Inflammatory macrophage treated with lipopolysaccharide for 4 hours (primary cell): ENCODE data around the gene SCARB1.

Source experiments
- DNase-seq: peaks from one replicate; pipeline ENCODE4 v3.0.0-alpha.2; 2020

Gene SCARB1

DNA sequence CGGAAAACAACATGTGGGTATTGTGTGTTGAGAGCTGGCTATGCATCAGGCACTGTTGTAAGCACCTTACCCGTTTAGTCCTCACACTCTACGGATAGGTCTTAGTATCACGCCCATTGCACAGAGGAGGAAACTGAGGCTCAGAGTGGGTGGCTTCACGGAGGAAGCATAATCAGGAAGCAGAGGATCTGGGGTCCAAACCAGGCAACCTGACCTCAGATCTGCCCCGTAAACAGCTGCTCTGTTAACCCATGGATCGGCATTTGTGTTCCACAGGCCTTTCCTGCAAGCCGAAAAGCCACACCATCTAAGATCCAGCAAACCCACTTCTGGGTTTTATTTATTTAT, 107.9 kb downstream of the SCARB1 start:
- no peak for DNase-seq

DNA sequence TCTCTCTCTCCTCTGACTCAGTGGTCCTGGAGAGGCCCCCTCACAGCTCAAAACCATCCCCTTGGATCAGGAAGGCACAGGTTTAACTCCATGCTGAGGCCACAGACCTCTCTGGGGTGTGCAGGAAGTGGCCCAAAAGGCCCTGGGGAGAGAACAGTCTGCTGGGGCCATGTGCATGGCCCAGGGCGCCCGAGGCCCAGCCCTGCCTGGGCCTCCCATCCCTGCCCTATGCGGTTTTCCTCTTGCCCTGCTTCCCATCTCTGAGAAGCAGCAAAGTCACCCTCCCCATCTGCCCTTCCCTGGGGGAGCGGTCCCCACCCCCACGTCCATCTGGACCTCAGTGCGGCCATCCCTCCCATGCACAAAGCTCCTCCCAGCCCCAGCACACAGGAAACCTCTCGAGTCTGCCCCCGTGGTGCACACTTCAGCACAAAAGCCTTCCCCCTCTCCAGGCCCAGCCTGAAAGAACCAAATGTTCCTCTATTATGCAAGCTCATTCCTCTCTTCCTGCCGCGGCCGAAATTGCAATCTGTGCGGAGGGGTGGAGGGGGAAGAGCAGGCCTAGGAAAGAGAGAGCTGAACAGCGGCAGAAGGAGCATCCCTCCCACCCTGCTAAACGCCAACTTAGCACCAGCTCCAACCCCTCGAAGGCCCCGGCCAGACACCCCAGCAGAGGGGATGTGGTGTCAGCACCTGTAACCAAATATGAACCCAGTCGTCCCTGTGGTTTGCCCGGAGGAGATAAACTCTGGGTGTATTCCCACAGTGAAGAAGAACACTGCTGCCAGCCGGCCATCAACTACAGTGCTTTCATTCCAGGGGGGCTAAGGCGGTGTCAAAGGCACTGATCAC, 108.5 kb downstream of the SCARB1 start:
- DNase-seq = peak; percentile 84

DNA sequence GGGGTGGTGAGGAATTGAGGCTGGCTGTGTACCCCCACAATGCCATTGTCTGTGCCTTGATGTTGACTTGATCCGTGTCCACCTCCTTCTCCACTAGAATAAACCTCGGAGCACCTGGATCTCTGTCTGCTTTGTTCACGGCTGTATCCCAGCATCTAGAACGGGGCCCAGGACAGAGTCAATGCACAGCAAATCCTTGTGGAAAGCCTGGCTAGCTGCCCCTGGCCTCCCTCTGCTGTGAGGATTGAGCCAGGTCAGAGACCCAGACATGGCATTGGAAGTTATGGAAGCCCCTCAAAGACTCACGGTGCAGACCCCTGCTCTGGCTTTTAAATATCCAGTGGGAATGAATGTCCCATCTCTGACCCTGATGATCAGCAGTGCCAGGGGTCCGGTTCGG, 109.2 kb downstream of the SCARB1 start:
- DNase-seq = no peak

DNA sequence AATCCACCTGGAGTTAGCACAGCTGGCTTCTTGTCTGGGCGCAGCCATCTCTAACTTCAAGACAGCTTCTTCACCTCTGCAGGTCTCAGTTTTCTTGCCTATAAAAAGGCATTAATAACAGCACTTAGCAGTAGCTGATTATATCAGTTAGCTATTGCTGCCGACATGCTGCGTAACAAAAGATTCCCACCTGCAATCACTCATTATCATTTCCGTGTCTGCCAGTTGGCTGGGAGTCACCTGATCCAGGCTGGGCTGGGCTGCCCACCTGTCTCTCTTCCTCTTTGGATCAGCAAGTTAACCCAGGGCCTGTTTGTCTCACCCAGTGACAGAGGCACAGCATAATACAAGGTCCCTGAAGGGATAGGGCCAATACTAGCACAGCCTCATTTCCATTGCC, 109.7 kb downstream of the SCARB1 start:
- no peak for DNase-seq

DNA sequence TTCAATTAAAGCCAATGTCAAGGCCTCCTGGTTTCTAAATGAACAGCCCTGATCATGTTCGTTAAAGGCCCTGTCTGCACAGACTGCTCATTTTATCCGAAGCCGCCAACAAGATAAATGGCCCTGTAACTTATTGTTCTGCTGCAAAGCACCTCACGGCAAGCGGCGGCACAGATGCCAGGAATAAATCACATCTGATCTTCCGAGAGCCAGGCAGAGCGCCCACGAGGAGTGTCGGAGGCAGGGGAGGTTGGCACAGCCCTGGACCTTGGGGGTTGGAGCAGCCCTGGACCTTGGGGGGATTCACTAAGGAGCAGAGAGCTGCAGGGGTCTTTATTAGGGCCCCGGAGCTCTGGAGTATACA, 110.5 kb downstream of the SCARB1 start:
- no peak for DNase-seq

DNA sequence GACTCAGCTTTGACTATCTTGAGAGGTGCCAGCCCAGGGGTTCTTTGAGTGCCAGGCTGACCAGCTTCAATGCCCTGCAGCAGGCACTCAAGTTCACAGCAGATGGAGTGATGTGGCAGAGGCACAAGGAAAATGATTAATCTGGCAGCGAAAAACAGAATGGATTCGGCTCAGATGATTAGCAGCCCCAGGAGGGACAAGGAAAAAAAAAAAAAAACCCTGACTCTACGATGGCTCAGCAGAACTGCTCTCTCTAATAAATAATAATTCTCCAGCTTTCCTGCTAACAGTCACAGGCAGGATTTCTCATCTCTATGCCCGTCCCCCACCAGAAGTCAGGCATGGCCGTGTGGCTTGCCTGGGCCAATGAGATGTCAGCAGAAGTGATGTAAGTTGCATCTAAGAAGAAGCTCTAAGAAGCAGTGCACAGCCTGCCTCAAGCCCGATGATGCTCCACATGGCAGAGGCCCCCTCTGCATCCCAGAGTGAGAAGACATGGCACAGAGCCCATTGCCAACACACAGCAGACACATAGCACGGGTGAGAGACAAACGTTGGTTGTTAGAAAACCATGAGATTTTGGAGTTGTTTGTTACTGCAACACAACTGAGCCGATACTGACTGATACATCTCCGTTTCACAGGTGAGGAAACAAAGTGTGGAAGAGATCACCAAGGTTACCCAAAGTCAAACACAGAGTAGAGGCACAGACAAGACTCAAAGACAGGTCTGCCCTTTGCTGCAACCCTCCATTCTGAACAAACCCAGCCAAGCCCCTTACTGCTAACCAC, 111.0 kb downstream of the SCARB1 start:
- no peak for DNase-seq

DNA sequence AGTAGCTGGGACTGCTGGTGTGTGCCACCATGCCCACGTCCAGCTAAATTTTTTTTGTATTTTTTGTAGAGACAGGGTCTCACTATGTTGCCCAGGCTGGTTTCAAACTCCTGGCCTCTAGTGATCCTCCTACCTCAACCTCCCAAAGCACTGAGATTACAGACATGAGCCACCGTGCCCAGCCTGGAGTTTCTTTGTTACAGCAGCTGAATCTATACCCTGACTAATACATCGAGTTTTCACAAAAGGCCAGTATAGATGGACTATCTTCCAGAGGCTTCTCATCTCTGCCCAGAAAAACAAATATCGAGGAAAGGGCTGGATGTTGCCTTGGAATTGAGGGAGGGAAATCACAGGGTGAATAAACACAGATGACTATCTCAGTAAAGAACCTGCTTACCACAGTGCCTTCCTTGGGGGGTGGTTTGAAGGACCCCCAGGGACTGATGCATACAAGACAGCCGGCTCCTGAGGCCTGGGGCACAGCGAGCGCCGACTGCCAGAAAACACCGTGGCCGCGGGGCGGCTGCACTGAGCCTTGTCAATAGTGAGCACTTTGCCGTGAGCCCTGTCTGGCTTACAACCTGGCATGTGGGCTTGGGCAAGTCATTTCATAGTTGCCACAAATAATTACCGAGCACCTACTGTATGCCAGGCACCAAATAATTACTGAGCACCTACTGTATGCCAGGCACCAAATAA, 111.9 kb downstream of the SCARB1 start:
- no peak for DNase-seq

DNA sequence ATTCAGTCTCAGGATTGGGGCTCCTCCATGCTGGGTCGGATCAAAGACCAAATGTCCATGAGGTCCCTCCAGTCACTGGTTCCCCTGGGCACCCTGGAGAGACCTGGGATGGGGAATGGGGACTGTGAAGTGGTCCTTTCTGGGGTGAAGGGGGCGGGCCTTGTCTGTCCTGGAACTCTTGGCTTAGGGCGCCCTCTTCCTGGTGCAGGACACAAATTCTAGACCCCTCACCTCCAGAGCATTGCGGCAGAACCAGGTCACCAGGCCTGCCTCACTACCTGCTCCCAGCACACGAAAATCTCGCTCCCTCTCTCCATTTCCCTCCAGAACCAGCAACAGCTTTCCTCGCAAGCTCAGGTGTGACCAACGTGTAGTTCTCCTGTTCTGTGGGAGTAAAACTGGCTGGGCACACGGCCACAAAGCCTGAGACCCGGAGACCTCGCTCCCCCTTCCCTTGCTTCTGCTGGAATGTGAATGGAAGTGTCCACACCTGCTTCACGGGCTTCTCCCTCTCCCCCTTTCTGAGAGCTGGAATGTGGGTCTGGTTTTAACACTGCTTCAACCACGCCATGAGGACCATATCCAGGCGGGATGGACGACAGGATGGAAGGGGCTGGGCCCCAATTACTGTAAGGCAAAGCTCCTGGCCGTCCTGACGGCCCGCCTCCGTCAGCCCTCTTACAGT, 112.7 kb downstream of the SCARB1 start:
- no peak for DNase-seq

DNA sequence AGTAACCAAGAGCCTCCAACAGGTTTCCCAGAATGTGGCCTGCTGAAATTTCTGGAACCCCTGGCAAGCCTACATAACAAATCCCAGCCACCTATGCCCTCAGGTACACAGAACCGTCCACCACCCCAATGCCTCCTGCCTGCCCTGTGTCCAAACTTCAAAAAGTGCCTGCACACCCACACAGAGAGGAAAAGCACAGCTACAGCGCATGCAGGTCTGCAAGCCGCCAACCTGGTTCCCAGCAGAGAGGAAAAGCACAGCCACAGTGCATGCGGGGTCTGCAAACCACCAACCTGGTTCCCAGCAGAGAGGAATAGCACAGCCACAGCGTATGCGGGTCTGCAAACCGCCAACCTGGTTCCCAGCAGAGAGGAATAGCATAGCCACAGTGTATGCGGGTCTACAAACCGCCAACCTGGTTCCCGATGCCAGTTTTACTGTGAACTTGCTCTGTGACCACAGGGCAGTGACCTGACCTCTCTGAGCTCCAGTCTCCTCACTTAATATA, 113.5 kb downstream of the SCARB1 start:
- no peak for DNase-seq

DNA sequence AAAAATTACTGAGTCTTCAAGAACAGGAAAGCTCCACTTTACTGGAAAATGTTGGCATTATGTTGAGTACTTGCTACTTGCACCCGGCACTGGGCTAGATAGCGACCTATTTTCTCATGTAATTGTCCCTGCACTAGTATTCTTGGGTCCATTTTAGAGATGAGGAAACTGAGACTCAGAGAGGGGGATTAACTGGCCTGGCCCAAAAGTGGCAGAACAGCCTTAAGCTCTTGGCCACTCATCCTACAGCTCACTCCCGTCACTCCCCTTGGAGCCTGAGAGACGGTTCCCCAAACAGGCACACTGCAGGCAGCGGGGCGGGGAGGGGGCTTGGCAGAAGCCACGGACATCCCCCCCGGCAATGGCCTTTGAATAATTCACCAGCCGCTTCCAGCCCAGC, 113.9 kb downstream of the SCARB1 start:
- no peak for DNase-seq

DNA sequence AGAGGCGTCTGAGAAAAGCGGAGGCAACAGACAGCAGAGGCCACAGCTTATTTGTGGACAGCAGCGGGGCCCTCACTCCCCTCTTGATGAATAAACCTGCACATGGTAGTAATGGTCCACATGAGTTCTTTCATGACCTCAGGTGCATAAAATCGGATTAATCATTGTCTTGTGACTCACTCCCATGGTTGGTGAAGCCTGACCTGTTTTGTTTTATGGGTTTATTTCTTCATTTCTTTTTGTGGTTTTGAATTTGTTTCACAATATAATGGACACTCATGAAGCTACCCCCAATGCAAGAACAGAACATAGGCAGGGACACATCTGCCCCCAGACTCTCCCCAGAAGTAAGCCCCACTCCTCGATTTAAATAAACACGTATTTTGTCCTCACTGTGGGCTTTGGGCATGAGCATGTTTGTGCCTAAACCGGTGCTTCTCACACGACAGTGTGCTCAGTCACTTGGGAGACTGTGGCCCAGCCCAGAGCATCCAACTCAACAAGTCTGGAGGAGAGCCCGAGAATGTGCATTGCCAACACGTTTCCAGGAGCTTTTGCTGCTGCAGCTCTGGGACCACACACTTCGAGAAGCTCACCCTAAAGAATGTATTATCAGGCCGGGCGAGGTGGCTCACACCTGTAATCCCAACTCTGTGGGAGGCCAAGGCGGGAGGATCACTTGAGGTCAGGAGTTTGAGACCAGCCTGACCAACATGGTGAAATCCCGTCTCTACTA, 116.1 kb downstream of the SCARB1 start:
- peak; percentile 65 for DNase-seq

DNA sequence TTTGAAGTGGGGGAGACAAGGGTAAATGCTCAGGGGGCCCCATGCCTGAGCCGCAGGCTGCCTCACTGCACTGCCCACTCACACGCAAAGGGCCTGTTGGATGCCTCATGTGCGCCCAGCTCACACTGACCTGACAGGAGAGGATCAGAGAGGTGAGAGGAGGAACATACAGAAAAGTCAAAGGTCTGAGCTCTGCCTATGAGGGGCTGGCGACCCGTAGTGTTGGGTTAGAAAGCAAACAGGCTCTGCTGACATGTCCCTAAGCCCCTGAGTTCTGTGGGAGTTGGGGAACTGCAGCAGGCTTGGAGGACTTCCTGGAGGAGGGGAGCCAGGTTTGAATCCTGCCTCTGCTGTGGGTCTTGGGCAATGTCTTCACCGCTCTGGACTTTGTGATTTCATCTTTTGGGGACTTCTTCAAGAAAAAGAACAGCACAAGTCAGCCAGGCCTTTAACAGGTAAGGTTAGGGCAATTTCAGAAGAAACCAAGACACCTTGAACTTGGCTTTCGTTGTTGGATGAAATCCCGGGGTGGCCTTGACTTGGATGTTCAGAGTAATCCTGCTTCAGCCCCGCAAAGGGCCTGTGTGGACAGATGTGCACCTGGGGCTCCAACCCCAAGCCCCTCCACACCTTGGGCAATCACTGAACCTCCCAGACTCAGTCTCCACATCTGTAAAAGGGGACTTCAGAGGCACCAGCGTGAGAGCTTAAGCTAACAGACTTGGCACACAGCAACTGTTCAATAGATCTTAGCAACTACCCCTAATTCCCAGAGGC, 116.8 kb downstream of the SCARB1 start:
- DNase-seq = no peak

DNA sequence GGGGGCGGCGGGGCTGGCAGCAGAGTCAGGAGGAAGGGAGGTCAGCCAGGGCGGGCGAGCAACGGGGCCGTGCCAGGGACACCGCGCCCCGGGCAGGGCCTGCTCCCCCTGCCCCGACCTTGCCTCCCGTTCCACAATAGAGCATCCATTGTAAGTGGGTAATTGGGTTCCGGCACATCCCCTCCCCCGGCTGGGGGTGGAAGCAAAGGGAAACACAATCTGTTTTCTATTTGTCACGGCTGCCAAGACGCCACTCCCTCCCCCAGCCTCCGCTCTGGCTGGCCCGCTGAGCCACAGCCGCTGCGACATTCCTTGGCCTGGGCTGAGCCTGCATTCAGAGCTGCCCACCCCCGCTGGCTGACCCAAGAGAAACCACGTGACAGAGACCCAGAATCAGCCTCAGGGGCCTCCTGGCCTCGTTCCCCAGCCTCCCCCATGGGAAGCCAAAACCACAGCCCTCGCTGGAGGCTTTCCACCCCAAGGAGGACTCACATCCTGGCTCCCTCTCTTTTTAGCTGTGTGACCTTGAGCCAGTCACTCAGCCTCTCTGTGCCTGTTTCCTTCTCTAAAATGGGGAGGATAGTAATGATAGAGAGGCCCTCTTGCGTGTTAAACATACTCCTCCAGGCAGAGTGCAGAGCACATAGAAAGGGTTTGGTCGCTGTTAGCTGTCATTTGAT, 117.6 kb downstream of the SCARB1 start:
- peak; percentile 73 for DNase-seq

DNA sequence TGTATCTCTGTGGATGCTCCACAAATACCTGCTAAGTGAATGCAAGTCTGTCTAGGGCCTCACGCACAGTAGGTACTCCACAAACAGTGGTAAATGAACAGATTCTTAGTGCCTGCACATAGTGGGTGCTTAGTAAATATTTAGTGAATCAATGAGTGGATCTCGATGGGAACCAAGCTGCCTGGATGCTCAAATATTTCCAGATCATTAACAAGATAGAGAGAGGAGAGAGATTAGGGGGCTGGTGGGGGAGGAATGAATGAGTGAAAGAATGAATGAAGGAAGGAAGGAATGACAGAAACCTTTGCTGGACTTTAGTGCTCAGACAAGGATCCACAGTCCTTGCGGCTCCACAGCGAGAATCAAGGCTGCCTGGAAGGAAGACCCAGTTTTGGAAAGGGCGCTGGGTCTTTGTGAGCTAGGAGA, 118.2 kb downstream of the SCARB1 start:
- no peak for DNase-seq

DNA sequence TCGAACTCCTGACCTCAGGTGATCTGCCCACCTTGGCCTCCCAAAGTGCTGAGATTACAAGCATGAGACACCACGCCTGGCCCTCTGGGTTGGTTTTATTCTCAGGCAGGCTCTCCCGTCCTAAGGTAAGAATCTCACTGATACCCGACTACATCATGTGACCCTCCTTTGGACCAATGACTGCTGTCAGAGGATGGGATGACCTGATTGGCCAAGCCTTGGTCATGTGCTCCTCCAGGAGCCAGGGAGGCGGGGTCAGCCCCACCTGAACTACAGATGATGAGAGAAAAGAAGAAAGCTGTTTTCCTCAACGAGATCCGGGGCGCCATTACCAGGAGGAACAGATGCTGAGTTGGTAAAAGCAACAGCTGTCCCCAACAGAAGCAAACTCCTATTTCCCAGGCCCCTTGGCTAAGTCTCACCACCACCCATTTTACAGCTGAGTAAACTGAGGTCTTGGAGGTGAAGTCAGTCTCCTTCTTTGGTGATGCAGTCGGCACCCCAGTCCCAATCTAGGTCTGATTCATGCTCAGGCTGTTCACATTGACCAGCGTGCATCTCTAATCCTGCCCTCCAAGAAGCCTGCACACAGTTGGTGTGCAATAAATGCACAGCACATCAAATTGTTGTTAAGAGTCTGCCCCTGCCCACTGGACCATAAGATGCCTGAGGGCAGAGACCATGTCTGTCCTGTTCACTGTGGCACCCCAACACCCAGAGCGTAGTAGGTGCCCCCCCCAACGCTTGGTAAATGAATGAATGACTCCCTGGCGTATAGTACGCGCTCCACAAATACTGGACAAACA, 118.8 kb downstream of the SCARB1 start:
- DNase-seq = no peak

DNA sequence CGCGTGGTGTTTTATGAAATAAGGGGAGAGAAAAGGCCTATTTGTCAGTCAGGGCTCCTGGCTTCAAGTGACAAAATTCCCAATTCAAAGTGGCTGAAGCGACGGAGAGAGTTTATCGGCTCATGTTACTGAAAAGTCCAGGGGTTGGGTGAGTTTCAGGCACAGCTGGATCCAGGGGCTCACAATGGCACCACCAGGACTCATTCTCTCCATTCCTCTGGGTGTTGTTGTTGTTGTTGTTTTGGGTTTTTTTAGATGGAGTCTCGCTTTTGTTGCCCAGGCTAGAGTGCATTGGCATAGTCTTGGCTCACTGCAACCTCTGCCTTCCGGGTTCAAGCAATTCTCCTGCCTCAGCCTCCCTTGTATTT, 119.4 kb downstream of the SCARB1 start:
- DNase-seq = no peak

DNA sequence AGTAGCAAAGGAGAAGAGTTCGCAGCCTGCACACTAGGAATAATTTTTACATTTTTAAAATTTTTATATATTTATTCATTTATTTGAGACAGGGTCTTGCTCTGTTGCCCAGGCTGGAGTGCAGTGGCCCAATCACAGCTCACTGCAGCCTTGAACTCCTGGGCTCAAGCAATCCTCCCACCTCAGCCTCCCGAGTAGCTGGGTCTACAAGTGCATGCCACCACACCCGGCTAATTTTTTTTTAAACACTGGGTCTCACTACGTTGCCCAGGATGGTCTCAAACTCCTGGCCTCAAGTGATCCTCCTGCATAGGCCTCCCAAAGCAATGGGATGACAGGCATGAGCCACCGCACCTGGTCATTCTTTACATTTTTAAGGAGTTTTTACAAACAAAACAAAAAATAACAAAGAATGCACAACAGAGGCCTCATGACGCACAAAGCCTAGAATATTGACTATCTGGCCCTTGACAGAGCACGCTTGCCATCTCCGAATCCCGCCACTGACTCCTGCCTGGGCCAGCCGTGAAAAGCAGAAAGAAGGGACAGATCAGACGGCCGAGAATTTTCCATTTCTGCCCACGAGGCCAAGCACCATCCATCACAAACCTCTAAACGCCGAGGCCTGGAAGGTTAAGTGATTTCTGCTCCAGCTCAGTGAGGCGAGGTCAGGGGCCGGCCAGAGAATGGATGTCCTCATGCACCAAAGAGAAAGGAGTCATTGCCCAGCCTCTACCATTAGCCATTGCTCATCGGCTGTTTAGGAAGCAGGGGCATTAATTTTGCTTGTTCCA, 120.0 kb downstream of the SCARB1 start:
- DNase-seq = no peak

DNA sequence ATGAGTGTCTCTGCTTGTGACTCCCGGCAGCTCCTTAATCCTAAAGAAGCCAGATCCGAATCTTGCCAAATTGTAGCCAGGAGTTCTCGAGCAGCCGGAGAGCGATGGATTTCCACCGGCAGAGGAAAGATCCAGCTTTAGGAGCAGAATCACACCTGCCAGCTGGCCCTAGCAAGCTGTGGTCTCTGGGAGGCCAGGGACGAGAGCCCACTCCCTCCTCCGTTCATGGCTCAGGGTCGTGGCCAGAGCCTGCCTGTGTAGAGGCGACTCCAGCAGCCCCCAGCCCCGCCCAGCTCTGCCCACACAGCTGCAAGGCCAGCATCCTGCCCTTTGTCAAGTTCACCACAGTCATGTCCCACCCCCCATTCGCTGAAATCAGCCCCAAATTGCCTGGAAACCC, 121.0 kb downstream of the SCARB1 start:
- DNase-seq = no peak

DNA sequence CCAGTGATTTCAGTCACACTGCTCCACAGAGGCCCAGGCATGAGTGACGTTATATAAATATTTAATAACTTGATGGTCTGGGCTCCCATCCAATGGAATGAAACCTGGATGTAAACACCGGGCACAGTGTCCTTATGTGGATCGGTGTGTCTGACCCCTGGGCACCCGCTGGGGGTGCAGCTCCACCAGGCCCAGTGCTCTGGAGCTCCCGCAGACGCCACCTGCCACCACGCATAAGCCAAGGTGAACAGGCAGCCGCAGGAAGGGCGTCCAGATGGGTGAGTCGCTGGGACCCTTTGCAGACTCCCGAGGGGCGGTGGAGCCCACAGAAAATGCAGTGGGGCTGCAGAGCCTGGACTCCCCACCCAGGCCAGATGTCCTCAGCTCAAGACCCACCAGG, 121.6 kb downstream of the SCARB1 start:
- no peak for DNase-seq
